GM19025 (cell line): Measurements from ENCODE around the gene LRRFIP2.
"Not testable (repeated sequence)": the region's sequence is repeated elsewhere in the genome, so short reads cannot be mapped to it uniquely, and the experiment has no call there.

Experiments
- ATAC-seq: cut with Tn5 transposase; IDR thresholded peaks from one replicate; pipeline ENCODE4 v1.9.1; 2021; ENCODE audit warnings: mild to moderate bottlenecking, low read depth, moderate library complexity; ENCODE audit not compliant: unreplicated experiment

LRRFIP2 gene

DNA sequence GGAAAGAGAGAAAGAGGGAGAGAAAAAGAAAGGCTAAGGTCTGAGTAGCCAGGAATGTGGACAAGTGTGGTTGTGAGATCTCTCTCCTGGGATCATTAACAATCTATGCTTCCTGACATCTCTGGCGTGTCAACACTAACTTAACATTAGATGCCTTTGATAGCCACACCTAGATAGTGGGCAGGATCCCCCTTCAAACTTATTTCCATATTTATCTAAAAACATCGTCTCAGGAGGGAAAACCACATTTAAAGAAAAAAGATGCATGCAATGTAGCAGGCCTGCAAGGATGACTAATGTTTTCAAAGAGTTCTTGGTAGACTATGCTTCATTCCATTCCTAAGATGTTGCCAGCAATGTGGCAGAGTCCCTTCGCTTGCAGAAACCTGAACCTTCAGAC lies 100.2 kb downstream of the LRRFIP2 start:
- no peak for ATAC-seq

DNA sequence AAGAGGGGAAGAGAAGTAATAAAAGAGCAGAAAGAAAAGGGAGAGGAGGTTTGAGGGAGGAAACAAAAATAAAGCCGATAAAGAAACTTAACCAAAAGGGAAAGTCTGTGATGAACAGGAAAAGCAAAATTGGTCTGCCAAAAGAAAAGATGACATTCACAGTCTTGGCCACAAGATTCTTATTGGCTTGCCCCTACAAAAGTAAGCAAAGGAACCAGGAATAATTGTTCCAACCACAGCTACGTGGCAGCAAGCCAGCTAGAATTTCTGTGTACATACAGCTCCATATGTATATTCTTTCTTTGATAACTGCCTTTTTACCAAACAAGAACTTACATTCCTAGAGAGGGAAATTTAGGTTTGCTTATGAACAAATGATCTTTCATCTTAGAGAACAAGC lies 101.5 kb downstream of the LRRFIP2 start:
- ATAC-seq, result no peak

DNA sequence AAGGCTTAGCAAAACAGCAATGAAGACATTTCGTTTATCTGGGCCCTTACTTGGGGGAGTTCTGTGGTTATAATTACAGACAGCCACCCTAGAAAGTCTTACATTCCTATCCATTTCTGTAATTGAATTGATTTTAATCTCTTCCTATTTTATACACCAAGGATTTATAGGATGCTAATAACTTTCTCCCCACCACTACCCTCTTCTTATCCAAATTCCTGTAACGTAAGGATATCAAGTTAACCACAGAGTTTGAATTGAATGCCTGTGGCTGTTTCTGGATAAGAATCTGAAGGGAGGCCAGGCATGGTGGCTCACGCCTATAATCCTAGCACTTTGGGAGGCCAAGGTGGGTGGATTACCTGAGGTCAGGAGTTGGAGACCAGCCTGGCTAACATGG lies 102.5 kb downstream of the LRRFIP2 start:
- no peak for ATAC-seq

DNA sequence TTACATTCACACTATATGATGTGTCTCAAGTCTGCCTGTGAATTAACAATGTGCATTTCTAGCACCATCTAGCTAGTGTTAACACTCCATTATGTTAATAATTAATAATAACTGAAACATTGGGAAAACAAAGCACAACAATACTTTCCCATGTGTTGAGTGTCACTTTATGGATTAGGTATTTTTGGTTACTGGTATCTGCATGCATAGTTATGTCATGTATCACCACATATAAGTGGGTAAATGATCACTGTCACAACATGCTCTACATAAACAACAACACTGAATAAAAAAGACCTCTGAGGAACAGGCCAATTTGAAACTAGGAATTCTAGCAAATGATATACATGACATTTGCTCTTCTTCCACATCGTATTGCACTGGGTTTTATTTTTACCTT lies 106.4 kb downstream of the LRRFIP2 start:
- ATAC-seq, result no peak

DNA sequence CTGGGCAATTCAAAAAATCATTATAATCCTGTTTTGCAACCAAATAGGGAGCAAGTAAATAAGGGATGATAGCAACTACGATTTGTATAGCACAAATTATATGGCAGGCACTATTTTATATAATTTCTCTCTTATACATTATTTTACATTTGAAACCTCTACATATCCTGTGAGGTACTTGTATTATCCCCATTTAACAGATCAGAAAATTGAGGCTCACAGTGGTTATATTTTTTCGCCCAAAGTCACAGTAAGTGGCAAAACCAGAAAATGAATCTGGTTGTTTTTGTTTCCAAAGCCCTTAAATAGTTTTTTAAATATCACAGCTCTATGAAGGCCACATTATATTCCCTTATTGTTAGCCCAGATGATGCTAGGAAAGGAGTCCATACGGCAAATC lies 106.8 kb downstream of the LRRFIP2 start:
- ATAC-seq, result no peak

DNA sequence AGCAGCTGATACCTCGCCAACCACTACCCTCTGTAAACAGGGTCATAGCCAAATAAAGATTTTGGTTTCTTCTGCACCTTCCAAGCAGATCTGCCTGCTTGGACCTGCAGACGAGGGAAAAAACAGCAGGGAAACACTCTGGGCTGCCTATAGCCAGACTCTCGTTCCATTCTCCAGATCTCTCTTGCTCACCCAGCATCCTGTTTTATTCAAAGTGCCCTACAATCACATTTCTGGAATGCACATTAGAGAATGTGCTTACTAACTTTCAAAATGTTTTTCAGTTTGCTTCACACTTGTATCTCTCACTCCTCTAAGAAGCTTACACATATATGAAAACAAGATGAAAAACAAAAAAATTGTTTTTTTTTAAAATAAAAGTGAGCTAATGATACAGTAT lies 109.6 kb downstream of the LRRFIP2 start:
- ATAC-seq, result no peak

DNA sequence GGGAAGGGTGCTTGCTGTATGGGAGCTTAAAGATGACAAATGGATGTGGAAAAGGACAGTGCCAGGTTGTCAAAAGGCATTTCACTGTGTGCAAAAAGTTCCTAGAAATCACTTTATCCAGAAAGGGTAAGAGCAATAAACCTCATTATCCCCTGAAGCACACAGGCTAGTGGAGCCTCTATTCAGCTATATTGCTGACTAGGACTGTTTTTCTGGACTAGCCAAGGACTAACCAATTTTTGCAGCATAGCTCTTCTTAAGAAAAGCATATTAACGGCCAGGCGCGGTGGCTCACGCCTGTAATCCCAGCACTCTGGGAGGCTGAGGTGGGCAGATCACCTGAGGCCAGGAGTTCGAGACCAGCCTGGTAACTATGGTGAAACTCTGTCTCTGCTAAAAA lies 116.3 kb downstream of the LRRFIP2 start:
- ATAC-seq, result no peak

DNA sequence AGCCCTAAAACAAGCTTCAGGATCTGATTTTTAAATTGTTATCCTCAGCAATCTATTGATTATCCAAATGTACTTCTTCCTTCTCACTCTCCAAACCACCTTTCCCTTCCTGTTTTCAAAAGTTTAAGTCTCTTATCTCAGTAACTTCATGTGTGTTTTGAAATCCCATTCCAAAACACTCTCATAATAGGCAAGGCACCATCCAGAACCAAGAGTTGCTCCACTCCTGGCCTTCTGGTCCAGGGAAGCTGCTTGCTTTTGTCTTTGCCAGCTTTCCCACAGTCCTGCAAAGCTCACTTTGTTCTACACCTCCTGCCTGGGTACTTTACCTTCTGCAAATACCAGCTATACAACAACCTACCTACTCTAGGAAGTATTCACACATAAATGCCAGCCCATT lies 117.6 kb downstream of the LRRFIP2 start:
- no peak for ATAC-seq

DNA sequence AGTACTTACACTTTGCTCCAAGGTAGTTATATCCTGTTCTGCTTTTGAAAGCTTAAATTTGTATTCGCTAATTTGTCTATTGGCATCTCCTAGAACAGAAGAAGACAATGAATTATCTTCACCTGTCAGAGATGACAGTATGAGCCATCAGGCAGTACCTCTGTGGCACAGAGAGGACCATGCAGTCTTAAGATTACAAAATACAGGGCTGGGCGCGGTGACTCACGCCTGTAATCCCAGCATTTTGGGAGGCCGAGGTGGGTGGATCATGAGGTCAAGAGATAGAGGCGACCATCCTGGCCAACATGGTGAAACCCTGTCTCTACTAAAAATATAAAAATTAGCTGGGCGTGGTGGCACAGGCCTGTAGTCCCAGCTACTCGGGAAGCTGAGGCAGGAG lies 119.3 kb downstream of the LRRFIP2 start:
- ATAC-seq, result not testable (repeated sequence)

DNA sequence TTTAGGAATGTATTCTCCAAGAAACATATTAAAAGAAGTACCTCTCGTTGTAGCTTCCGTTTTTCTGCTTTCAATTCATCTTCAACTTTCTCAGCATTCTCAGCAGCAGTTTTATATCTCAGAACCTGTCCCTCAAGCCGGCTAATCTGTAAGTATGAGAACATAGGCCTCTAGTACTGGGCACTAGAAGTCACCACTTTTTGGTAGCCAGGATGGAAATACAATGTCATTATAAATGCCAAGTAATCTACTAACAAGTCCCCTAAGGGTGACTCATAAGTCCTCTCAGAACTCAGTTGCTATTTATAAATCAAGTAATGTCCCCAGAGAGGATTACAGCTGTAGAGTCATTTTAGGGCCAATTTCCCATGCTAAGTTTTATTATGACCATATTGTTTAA lies 120.0 kb downstream of the LRRFIP2 start:
- peak; percentile 84 for ATAC-seq

DNA sequence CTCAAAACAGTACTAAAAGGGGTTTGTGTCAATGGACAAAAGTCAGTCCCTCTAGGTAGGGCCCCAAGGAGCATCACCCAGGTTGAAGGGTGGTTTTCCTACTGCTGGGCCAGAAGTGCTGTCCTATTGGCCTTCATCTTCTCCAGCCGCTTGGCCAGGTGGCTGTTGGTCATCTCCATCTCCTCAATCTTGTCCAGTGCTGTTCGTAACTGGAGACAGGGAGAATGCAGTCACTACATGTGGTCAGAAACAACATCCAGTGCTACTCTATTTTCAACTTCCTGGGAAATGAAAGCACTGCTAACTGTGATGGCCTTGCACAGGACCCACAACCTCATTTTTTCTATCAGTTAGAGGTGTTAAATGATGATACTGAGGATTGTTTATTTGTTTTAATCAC lies 120.6 kb downstream of the LRRFIP2 start:
- no peak for ATAC-seq

DNA sequence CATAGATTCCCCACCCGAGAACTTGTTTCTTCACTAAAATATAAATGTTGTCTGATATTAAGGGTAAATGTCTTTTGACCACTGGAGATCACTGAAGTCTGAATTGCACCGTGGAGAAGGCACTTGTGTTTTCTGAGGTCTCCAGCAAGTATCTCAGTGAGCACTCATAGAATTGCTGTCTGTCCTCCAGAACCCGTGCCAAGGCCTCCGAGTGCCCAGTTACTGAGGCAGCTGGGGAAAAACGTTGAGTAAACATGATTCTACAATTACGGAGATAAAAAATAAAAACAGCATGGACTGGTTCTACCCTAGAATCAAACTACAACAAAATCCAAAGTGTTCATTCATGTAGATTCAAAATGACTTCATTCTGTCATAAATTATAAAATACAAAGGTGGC lies 121.0 kb downstream of the LRRFIP2 start:
- no peak for ATAC-seq

DNA sequence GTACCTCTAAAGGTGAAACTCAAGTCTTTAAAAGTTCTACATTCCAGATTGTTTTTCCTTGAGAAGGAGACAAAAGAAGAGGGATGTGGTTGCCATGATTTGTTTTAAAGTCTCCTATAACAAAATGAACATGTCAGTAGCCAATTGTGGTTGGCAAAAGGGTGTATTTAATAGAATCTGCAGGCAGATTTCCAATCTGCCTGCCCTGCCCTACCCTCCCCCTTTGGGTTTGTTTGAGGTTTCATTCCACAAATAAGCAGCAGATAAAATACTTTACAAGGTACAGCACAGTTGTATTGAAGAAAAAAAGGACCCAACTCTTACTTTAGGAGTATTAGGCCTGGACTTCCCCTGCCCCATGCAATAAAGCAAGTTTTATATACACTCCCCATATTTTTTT lies 121.5 kb downstream of the LRRFIP2 start:
- no peak for ATAC-seq

DNA sequence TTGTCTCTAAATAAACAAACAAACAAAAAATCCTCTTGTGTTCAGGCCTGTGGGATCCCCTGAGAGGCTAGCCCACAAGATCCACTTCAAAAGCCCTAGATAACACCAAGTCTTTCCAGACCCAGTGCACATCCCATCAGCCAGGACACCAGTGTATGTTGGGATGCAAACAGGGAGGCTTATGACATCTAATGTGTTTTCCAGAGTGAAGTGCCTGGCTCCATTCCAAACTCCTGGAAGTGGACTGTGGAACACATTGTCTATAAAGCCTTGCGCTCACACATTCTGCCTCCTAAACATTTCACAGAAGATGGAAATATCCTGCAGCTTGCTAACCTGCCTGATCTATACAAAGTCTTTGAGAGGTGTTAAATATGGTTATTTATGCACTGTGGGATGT lies 124.1 kb downstream of the LRRFIP2 start:
- no peak for ATAC-seq

DNA sequence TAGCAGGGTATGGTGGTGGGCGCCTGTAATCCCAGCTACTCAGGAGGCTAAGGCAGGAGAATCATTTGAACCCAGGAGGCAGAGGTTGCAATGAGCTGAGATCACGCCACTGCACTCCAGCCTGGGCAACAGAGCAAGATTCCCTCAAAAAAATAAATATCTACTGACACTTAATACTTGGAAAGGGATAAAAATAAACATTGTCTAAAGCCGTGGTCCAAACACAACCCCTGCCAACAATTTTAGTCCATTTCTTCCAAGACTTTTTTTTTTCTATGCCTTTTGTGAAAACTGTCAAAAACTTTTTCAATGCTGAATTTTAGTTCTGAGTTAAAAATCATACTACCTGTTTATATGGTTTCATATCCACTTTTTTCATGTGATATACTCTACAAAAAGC lies 131.7 kb downstream of the LRRFIP2 start:
- ATAC-seq, result not testable (repeated sequence)

DNA sequence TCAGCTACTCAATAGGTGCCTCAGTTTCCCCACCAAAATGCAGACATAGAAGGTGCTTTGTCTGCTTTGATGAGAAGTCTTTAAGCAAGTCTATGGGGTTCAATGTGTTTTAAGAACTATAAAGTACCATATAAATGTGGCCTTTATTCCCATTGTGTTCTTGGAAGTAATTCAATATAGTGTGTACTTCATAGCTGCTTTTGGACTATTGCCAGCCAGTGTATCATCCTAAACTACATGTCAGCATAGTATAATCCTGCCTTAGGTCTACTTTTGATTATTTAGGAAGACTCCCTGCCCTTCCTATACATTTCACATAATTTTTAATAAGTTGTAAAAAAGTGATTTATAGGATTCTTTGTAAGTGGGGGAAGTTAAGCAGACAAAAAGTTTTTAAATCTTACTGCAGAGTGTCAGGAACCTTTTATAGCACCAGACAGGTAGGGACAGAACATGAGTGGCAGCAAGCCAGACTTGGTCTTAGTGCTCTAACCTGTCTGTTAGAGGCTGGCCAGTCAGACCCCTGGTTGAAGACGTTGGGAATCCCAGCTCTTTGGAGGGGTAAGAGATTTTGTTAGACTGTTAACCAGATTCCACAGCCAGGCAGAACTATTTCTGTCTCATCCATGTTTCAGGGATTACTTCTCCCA lies 132.7 kb downstream of the LRRFIP2 start:
- no peak for ATAC-seq

DNA sequence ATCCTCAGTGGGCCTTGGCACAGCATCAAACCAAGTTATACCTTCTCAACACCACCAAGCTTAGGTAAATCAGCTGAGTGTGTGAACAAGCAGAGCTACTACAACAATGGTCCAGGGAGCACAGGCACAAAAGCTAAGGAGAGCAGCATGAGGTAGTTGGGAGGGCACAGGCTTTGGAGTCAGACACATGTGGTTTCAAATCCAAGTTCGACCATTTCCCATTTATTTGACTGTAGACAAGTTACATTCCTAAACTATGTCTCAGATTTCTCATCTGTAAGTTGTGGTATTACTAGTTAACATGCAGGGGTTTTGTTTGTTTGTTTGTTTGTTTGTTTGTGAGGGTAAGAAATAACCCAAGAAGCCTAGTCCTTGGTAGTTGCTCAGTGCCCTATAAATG lies 134.2 kb downstream of the LRRFIP2 start:
- ATAC-seq, result no peak

DNA sequence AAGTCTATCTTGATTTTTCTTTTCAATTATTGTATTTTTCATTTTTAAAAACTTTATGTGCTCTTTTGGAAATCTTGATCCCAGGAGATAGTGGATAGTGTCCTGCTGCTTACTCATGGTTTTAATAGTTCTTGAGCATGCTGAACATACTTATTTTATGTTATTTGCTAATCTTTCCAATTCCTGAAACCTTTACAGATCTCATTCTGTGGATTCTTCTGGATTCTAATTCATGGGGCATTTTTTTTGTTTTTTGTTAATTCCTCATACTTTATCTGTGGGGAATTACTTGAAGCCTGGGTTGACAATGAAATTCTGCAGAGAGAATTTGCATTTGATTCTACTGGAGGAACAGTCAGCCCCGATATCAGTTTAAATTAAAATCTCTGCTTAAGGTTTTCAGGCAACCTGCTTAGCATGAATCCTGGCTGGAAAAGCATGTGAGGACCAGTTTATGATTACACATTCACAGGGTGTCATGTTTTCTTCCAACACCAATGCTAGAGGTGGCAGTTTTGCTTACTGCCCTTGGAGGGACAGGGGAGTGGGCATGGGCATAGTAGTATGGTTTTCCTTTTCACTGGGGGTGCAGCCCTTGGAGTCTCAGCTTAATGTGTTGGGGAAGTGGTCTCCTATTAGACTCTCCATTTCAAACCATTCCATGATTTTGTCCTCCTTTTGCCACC lies 135.1 kb downstream of the LRRFIP2 start:
- no peak for ATAC-seq

DNA sequence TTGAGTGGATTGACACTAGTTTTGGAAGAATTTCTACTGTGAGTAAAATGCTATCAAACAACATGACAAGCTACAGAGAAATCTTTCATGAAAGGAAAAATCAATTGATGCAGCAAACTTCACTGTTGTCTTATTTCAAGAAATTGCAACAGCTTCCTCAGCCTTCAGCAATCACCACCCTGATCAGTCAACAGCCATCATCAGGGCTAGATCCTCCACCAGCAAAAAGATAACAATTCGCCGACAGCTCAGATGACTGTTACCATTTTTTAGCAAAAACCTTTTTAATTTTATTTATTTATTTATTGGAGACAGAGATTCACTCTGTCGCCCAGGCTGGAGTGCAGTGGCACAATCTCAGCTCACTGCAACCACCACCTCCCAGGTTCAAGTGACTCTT lies 137.0 kb downstream of the LRRFIP2 start:
- no peak for ATAC-seq

DNA sequence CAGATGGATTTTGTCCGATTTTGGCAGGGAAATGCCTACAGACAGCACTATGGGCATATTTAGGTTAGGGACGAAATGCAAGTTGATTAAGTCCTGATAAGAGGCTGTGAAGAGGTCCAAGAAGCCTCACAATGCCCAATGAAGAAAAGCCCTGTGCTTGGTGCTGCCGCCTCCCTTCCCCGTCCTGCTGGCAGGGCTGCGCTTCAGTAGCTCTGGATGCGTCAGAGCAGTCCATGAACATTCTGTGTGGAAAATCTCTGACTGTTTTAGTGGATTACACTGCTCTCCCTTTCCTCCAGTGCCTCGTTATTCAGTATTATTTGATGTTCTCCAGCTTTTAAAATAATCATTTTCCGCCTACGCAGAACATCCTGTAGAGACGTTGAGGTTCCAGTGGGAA lies 141.4 kb downstream of the LRRFIP2 start:
- ATAC-seq, result no peak

DNA sequence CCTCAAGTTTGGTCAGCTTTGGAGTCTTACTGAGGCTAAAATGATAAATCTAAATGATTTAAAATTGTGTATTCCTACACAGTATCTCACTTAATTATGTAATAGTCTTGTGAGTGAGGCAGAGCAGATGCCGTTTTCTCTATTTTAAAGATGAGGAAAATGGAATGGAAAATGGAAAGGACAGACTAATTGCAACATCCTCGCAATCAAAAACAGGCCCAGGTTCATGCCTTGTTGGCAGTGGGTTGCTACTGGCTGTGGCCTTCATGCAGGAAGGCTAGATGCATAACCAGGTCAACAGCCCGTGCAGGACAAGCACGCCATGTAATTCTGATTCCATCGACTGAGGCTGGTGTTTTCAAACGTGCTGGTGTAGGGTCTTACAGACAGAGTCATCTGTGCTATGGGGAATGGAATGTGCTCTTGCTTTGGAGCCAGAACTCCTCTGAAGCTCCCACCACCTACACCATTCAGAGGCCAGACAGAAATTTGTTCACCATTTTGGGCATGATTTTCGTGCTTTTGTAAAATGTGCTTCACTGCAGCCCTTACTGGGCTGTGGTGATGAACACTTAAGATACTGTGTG lies 143.2 kb downstream of the LRRFIP2 start:
- no peak for ATAC-seq

DNA sequence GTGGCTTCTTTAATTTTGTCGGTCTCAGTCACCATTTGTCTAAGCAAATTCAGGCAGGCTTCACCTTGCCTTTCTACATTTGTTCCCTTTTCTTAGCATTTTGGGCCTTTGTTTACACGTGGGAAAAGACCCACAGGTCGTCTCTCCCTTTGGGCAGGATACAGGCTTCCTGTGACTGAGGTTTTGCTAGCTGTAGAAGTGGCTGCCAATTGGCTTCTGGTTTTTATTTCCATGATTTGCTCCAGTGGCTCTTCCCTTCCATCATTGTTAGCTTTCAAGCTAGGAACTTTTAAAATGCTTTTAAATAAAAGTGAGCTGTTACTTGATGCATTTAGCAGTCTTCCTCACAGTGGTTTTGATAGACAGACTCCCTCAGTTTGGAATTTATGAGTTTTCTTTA lies 143.8 kb downstream of the LRRFIP2 start:
- ATAC-seq, result no peak
